HG03558 (cell line): ENCODE results near the gene SYNE3.

ENCODE experiments used
- ATAC-seq: cut with Tn5 transposase; IDR thresholded peaks from one replicate; pipeline ENCODE4 v1.9.1; 2021; ENCODE audit warnings: moderate number of reproducible peaks; ENCODE audit not compliant: unreplicated experiment; ENCODE audit errors: extremely low read depth

The SYNE3 gene

DNA sequence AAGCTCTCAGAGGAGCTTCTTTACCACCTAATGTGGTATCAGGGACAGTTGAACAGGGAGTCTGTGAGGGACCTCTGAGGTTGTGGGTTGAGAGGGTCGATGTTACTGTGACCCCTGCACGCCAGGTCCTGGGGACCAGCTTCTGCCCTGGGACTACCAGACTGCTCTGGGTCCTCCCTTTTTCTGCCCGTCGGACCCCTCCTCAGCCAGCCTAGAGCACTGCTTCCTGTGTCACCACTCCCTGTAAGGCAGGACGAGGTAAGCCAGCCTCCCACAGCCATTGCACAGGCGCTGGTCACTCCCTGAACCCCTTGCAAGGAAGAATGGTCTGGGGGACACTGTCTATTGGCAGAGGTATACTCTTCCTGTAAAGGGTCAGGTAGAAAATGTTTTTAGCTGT, 38.1 kb downstream of the SYNE3 start:
- ATAC-seq: no peak

DNA sequence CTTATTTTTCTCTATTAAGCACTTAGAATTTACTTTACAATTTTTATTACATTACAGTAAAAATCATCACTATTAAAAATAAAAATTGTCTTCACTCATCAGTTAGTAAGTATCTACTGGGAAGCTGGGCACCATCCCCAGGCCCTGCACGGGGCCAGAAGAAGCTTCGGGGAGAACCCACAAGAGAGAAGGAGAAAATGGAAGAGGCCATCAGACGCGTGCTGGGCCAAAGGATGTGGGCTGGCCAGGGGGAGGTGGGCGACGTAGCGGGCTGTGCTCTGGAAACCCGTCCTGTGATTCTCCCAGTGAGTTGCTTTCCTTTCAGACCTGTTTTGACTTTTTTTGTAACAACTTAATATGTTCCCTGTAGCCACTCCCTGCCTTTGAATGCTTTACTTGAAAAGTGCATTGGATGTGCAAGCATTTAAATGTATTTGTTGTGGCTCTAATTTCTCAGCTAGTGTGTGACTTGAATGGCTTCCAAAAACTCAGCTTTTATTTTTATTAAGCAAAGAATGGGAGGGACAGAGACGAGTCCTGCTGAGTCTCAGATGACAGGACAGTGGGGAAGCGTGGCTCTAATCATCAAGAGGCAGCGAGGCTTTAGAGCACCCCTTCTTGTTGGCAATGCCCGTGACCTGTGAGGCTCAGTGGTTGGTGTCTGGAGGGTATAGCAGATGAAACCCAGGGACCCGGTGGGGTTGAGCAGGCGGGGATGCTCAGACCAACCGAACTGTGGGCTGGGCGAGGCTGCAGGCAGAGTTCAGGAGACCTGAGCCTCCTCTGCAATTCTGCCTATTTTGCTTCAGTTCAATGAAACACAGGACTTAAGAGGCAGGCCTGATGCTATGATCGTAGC, 38.8 kb downstream of the SYNE3 start:
- no peak for ATAC-seq

DNA sequence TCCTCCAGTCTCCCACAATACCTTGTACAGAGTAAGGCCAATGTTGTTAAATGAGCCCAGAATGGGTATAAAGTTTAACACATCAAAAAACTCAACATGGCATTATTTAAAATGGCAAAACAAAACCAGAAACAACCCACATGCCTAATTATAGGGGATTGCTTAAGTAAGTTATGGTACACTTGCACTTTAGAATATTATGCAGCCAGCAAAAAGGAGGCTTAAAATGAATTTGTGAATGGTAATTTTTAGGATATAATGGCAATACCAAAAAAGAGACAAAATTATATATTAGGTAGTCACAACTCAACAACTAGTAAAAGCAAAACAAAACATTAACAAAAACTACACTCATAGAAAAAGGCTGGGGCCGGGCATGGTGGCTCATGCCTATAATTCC, 39.7 kb downstream of the SYNE3 start:
- ATAC-seq: no peak

DNA sequence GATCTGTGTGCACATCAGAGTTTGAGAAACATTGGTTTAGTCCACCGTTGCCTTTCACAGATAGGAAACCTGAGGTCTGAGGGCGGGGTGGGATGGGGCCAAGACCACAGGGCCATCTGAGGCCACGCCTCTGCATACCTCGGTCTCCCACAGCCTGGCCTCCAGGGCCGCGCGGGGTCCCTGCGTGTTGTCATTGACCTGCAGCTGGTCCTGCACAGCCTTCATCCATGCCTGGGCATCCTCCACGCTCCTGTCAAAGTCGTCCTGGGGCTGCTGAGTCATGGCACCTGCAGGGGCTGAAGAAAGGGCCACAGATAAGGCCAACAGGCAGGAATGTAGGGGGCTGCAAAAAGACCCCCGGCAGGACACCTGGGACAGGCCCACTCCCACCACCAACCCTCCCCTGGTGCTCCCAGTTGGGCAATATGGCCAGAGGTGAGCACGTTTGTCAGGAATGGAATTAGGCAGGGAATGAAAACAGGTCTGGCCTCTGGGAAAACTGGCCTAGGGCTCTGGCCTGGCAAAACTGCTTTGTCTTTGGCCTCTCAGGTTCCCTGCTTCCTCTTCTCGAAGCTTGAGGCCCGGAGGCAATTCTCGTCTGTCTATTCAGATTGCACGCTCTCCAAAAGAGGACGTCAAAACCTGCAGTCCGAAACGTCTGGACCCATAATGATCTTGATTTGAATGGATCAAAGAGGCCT, 40.8 kb downstream of the SYNE3 start:
- ATAC-seq: no peak

DNA sequence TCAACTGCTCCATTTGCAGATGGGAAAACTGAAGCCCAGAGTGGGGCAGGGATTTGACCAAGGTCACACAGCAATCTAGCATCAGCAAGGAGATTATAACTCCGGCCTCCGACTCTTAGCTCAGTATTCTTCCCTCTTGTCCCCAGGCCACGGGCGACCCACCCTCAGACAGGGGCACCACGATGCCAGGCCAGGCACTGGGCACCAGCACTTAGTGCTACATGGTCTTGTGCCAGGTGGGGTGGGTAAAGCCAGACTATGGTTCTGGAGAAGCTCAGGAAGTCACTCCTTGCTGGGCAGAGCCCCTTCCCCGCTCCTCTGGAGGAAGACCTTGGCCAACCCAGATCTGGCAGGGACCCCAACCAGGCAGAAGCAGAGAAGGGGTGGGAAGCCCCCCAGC, 41.5 kb downstream of the SYNE3 start:
- ATAC-seq: no peak

DNA sequence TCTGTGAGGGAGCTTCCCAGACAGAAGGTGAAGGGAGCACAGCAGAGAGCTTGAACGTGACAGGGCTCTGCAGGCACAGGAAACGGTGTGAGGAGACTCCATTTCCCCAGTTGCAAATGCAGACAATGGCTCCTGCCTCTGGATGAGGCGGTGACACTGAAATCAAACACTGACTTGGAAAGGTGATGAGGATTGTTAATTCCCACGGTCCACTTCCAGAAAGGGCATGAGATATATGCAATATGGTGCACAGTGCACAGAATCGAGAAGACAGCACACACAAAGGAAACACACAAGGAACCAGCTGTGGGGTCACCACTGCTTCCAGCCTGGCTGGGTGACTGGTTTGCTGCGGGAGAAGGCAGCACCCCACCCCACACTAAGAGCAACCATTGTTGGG, 42.0 kb downstream of the SYNE3 start:
- no peak for ATAC-seq

DNA sequence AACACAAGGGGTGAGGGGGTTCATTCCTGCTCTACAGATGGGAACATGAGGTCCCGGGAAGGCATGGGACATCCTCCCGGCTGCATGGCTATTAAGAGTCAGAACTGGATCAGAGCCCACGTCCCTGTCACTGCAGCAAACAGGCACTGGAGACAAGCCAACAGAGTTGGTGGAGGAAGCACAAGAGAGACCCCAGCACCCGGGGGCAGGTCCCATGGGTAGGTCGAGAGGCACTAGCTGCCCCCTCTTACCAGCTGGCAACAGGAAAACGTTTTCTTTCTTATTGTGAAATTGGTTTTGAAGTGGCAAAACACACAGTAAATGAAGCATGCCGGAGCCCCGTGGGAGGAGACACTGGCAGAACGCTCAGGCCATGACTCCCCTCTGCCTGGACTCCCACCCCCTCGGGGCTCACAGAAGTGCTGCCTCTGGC, 43.6 kb downstream of the SYNE3 start:
- no peak for ATAC-seq

DNA sequence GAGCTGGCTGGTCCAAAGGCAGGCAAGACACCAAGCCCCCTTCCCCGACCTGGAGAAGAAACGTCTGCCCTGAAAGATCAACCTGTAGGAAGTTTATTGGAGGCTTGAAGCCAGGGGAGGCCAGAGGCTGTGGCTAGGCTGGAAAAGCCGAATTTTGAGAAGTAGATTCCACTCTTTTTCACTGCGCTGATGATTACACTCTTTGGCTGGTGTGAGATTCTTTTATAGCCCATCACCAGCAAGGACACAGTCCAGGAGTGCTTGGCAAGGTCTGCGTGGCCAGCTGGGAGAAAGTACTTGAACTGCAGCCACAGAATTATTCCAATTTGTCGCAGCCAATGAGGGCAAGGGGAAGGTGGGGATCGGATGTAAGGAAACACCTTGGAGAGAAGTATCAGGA, 45.0 kb downstream of the SYNE3 start:
- no peak for ATAC-seq

DNA sequence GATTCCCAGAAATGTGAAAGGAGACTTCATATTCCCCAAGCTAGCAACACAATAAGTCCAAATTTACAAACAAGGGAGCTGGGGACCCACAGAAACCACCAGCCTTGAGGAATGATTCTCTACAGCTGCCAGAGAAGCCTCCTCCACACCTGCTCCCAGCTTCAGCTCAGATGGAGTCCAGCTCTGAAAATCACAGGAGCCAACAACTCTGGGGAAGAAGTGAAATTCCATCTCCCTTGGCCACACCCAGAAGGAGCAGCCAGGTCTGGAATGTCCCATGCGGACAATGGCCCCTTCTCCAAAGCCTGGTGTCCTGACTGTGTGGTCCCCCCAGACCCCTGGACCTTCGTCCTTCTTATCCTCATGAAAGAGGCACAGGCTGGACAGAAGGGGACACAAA, 45.4 kb downstream of the SYNE3 start:
- no peak for ATAC-seq

DNA sequence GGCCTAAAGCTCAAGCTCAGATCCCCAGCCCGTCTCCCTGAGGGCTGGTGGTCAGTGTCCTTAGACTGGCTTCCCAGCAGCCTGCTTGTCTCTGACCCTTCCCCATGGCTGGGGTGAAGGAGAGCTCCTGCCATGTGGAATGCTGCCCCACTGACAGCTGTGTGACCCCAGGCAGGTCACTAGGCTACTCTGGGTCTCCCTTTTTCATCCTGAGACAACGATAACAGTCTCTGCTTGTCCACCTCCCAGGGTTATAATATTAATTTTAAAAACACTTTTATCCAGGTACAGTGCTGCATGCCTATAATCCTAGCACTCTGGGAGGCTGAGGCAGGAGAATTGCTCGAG, 47.3 kb downstream of the SYNE3 start:
- no peak for ATAC-seq

DNA sequence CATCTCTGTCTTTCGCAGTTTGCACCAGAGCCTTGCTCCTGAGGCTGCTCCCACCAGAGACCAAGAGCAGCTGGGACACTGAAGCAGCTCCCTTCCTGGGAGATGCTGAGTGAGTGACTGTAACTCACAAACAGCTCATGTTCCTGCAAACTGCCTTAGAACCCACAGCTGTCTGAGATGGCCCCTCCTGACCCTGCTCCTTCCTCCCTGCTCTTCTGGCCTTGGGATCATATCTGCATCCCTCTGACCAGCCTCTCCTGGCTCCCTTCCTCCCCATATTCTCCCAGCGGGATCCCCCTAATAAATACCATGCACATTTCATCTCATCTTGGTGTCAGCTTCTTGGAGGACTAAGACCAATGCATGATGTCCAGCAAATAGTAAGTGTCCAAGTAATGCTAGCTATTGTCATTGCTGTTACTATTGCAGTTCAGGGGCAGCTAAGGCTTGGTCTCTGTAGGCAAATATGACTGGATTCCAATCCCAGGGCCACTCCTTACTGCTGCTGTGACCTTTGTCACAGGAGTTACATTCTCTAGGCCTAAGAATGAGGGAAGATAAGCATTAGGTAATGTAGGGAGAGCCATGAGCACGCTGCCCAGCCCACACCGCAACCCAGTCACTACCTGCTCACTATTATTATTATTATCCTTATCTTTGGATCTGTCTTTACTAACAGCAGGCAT, 47.9 kb downstream of the SYNE3 start:
- no peak for ATAC-seq

DNA sequence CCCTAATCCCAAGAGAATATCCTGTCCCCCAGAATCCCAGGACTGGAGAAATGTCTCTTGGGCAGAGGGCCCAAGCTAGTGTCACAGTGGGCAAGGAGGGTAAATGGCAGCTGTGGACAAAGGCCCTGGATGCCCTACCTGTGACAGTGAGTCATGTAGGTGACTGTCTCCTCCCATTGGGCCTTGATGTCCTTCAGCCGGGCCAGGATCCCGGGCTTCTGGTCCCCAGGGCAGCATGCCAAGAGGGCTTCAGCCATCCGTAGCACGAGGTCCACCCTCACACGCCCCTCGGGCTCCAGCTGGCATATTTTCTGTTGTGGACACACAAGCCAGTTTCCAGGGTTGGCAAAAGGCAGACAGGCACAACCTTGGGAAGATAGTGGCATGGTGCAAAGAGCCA, 48.8 kb downstream of the SYNE3 start:
- ATAC-seq: no peak

DNA sequence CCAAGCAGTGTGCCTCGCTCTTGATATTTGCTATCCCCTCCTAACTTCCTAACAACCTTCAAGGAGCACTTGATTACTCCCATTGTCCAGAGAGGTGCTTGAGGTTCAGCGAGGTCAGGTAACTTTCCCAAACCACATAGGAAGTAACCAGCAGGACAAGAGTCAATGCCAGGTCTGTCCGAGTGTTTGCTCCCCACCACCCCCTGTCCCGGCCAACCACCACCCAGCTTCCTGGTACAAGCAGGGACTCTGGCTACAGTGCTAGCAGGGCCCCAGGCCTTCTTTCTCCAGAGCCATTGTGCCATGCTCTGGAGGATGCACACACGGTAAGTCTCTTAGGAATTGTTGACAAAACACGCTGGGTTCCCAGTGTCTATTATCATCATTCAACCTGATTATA, 49.2 kb downstream of the SYNE3 start:
- no peak for ATAC-seq
